Measurements from ENCODE around the gene INO80B. TPM values are rescaled to one million over a fixed set of nuclear protein-coding genes. Genes with fewer than 3 reads are reported as not detected.

The INO80B gene
- total RNA-seq, 1 experiment from 2014 or later = 24.0 TPM

DNA sequence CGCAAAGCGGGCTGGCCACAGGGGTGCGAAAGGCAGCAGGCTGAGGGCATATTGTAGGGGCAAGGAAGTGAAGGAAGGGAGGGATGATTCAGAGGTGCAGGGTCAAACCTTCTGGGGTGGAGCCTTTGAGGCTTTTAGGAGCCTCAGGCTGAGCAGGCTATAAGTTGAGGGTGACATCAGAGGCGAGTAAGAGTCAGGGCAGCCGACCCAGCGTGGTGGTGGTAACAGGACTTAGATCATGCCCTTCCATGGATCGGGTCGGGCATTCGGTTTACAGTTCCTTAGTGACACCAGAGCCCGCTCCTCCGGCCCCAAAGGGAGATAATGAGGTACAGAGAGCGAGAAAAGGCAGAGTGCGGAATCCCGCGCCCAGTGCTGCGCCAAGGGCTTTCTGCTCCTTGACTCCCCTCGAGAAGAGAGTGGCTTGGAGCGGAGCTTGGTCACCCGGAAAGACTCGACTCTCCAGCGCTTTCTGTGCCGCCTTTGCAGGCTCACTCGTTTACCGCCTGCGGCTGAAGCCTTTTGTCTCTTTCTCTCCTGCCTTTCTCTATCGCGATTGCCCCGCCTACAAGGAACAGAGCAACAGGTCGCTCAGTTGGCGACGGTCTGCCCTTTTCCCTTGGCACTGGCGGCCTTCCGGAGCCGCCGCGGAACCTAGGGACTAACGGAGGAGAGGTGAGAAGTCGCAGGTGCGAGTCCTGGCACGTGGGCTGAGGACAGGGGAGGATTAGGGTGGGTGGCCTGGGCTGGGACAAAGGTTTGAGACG is 43.8 kb downstream of the INO80B start:
- TF ChIP-seq CBX3 (IDR thresholded peaks at IDR 0.05; ENCODE audit: low read depth) = no peak
- no peak for TF ChIP-seq EGR1 (IDR thresholded peaks at IDR 0.05; ENCODE audit: low read depth)
- TF ChIP-seq ZNF274 (IDR thresholded peaks at IDR 0.05; ENCODE audit: low read depth, low read length) = no peak
- no peak for TF ChIP-seq POLR2AphosphoS5 (IDR thresholded peaks at IDR 0.05; ENCODE audit: low read depth, low read length)
- TF ChIP-seq ELF1 (IDR thresholded peaks at IDR 0.05; ENCODE audit: borderline replicate concordance, low read depth) = no peak
- TF ChIP-seq EZH2 (IDR thresholded peaks at IDR 0.05) = no peak
- no peak for TF ChIP-seq JUND (IDR thresholded peaks at IDR 0.05)
- Histone ChIP-seq H3K4me2 (ENCODE audit: low read length) (no peak overlapping the region), H3K9ac (ENCODE audit: low read length) (no peak overlapping the region), H3K27ac (ENCODE audit: low read depth, low read length) (no peak overlapping the region), H3K9me2 (ENCODE audit: insufficient read depth) (no peaks in the 10 kb centered on the region), H3K27me3 (ENCODE audit: insufficient read depth, low read length) (no peaks in the 10 kb centered on the region), H3K4me3 (replicated peaks in 1 of 2; ENCODE audit: low read depth in 1 of 2, low read length in 2 of 2) (no peak overlapping the region), H2AFZ (ENCODE audit: low read depth, low read length, poor library complexity, severe bottlenecking) (no peak overlapping the region), H3K79me2 (ENCODE audit: insufficient read depth, low read length) (no peaks in the 10 kb centered on the region), H3K4me1 (ENCODE audit: control insufficient read depth in 1 of 2, insufficient read depth in 2 of 2, low read length in 2 of 2) (peaks cover 12 to 29% of the 10 kb centered on the region in 2 experiments), H3K36me3 (ENCODE audit: control insufficient read depth in 1 of 2, insufficient read depth in 2 of 2, low read length in 2 of 2) (no peaks in the 10 kb centered on the region), H4K20me1 (ENCODE audit: insufficient read depth) (no peaks in the 10 kb centered on the region), H3K9me3 (ENCODE audit: control insufficient read depth in 1 of 2, insufficient read depth in 1 of 2, low read depth in 1 of 2, low read length in 2 of 2) (no peaks in the 10 kb centered on the region)
- no peak for ATAC-seq
- no TSS peak for BruUV-seq (replicated peaks)
- intact Hi-C loops (cut with micrococcal nuclease) = no loop called here
- DNase-seq (ENCODE audit: low read depth, low spot score) = no peak
- ChIA-PET RAD21 (ENCODE audit: low non-redundant PET in 1 of 2, low total read pairs in 2 of 2, uncharacterized antibody in 2 of 2, unreplicated experiment in 2 of 2) (no interaction called here), CTCF (no interaction called here), POLR2A (no interaction called here)

DNA sequence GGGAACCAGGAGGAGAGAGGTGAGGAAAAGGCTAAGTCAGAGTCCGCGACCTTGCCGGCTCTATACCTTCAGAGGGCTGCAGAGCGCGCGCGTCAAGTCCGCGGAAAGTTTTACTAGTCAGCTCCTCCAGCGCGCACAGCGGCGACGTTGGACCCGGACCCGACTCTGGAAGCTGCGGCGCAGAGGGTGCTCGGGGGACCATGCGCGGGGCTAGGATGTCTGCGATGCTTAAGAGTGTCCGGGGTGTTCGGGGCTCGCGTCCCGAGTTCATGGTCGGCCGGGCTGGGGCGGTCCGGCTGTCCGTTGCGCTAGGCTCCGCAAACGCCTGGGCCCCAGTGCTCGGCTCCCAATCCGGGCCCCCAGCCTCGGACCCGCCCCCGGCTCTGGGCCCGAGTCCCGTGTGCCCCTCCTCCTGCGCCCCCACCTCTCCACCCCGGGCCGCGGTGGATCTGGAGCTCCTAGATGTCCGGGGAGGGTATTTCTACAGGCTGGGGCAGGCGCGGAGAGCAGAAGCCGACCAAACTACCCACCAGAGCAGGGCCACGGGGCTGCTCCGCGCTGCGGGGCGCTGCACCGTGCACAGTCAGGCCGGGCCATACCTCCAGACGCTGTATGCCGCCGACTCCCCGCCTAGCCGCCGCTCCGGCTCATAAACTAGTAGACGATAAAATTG is 44.5 kb downstream of the INO80B start, which contains the start of gene LBX2:
Gene LBX2, minus strand, starts transcription at position 337 of the 673 bp plus-strand sequence. Its CDS starts 66 bp downstream, at position 271.
- Histone ChIP-seq H3K79me2 (ENCODE audit: insufficient read depth, low read length) (no peaks in the 10 kb centered on the region), H3K4me3 (replicated peaks in 1 of 2; ENCODE audit: low read depth in 1 of 2, low read length in 2 of 2) (no peak within 1 kb of the TSS), H3K36me3 (ENCODE audit: control insufficient read depth in 1 of 2, insufficient read depth in 2 of 2, low read length in 2 of 2) (no peaks in the 10 kb centered on the region), H3K4me1 (ENCODE audit: control insufficient read depth in 1 of 2, insufficient read depth in 2 of 2, low read length in 2 of 2) (peaks cover 16 to 34% of the 10 kb centered on the region in 2 experiments), H3K27ac (ENCODE audit: low read depth, low read length) (no peak within 1 kb of the TSS), H4K20me1 (ENCODE audit: insufficient read depth) (no peaks in the 10 kb centered on the region), H3K9me3 (ENCODE audit: control insufficient read depth in 1 of 2, insufficient read depth in 1 of 2, low read depth in 1 of 2, low read length in 2 of 2) (no peaks in the 10 kb centered on the region), H3K9me2 (ENCODE audit: insufficient read depth) (no peaks in the 10 kb centered on the region), H3K27me3 (ENCODE audit: insufficient read depth, low read length) (no peaks in the 10 kb centered on the region), H2AFZ (ENCODE audit: low read depth, low read length, poor library complexity, severe bottlenecking) (no peak within 1 kb of the TSS), H3K9ac (ENCODE audit: low read length) (no peak within 1 kb of the TSS), H3K4me2 (ENCODE audit: low read length) (no peak within 1 kb of the TSS)
- TF ChIP-seq SRF (IDR thresholded peaks at IDR 0.05; ENCODE audit: low read depth) (no peak), EZH2 (IDR thresholded peaks at IDR 0.05) (no peak), POLR2A (IDR thresholded peaks at IDR 0.05; ENCODE audit: borderline replicate concordance, extremely low read depth, insufficient read depth, insufficient read length) (no peak), FOSL1 (IDR thresholded peaks at IDR 0.05; ENCODE audit: low read depth) (no peak), RAD21 (IDR thresholded peaks at IDR 0.05; ENCODE audit: low read depth) (no peak)
- TF ChIP-seq, protein P1, sequence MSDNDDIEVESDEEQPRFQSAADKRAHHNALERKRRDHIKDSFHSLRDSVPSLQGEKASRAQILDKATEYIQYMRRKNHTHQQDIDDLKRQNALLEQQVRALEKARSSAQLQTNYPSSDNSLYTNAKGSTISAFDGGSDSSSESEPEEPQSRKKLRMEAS (IDR thresholded peaks at IDR 0.05) = no peak
- ATAC-seq (no peak), DNase-seq (ENCODE audit: low read depth, low spot score) (no peak)
- CTCF ChIA-PET = no interaction called here
- POLR2A ChIA-PET = no interaction called here
- intact Hi-C loops (cut with micrococcal nuclease) = no loop called here
- BruUV-seq (replicated peaks) = no TSS peak
- RAD21 ChIA-PET (ENCODE audit: low non-redundant PET in 1 of 2, low total read pairs in 2 of 2, uncharacterized antibody in 2 of 2, unreplicated experiment in 2 of 2) = no interaction called here

Measured in HCT116 (cell line).